GM19455 (cell line): ENCODE results near the gene PPP2R3A.

ENCODE experiments used
- ATAC-seq: cut with Tn5 transposase; IDR thresholded peaks from one replicate; pipeline ENCODE4 v1.9.1; 2021; ENCODE audit not compliant: unreplicated experiment

The PPP2R3A gene

GRCh38 chr3:136192831-136193230 lies 227.3 kb downstream of the PPP2R3A start:
- ATAC-seq, result no peak

GRCh38 chr3:136193278-136194054 lies 227.9 kb downstream of the PPP2R3A start:
- ATAC-seq, result no peak

DNA sequence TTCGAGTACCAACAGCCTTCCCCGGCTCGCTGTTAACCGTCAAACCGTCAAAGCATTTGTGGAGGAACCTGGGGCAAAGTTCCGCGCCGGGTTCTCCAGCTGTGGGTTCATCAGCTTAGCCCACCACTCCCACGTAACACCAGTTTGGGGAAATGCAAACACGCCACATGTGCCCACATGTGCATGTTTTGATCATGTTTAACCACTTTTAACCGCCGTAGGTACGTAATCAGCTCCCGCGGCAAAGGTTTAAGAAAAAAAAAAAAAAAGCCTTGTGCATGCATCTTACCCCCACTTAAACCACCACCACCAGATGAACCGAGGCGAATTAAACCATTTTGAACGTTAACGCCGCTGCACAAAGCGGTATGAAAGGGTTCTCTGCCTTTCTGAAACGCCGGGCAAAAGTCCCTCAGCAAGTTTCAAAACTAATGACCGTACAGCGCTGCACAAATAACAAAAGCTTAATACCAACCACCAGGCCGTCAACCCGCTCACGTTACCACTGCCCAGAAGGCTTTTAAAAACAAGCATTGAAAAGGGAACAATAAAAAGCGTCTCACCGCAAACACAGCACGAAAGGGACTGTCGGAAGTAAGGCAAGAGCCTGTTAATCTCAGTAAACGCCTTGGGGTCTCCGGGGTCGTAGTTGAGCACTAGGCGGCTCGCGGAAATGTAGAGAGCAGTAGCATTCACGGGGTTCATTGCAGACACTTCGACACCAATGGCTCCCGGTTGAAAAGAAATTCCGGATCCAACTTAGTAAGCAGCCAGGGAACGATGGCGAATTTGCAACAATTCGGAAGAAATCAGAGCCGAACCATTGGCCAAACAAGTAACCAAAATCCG lies 229.1 kb downstream of the PPP2R3A start:
- no peak for ATAC-seq

- ATAC-seq, result peak; percentile 40
Observed at GRCh38 chr3:136195258-136196063, 229.9 kb downstream of the PPP2R3A start.

GRCh38 chr3:136196064-136196400 lies 230.5 kb downstream of the PPP2R3A start, which contains the start of gene MSL2:
Gene MSL2 (minus strand): TSS chr3:136196335. CDS start chr3:136195113, 1,222 bp downstream.
- ATAC-seq, result no peak

- ATAC-seq, result peak; percentile 75
Observed at GRCh38 chr3:136196401-136197158, 231.1 kb downstream of the PPP2R3A start.

- no peak for ATAC-seq
Observed at GRCh38 chr3:136197159-136197793, 231.7 kb downstream of the PPP2R3A start.
